CD14-positive monocyte (primary cell): ENCODE data around the gene MAP3K7. TPM values are rescaled to one million over a fixed set of nuclear protein-coding genes. Genes with fewer than 3 reads are reported as not detected.

Experiments
- DNase-seq, 3 donors: peaks; one replicate each; pipeline ENCODE4 v3.0.0-alpha.2; 2011 to 2022
- H2AFZ ChIP-seq: 2 replicates; pipeline ENCODE4 v1.6.0; 2012; ENCODE audit warnings: mild to moderate bottlenecking, low read depth, low read length, inconsistent platforms; ENCODE audit not compliant: insufficient read depth, poor library complexity, severe bottlenecking
- H3K27ac ChIP-seq, 2 donors: 1 replicate in 1 of 2; 2 replicates in 1 of 2; pipeline ENCODE4 v1.5.1; 2012 to 2013; ENCODE audit warnings: low read length in 2 of 2, control low read depth in 1 of 2, inconsistent platforms in 1 of 2, low read depth in 1 of 2, mild to moderate bottlenecking in 1 of 2
- H3K27me3 ChIP-seq, 2 donors: one replicate each; pipeline versions ENCODE4 v1.6.0 to v1.6.1; 2011 to 2013; ENCODE audit warnings: low read length in 2 of 2; ENCODE audit not compliant: control insufficient read depth in 2 of 2, insufficient read depth in 2 of 2
- H3K36me3 ChIP-seq, 2 donors: replicated peaks in 1 of 2; 1 replicate in 1 of 2; 2 replicates in 1 of 2; pipeline versions ENCODE4 v1.5.1 to v1.6.1; 2012 to 2013; ENCODE audit warnings: low read length in 2 of 2, control low read depth in 1 of 2, inconsistent platforms in 1 of 2, mild to moderate bottlenecking in 1 of 2; ENCODE audit not compliant: insufficient read depth in 2 of 2, control insufficient read depth in 1 of 2
- H3K4me1 ChIP-seq, 2 donors: 1 replicate in 1 of 2; 2 replicates in 1 of 2; pipeline versions ENCODE4 v1.5.1 to v1.6.1; 2012 to 2013; ENCODE audit warnings: low read length in 2 of 2, control low read depth in 1 of 2, inconsistent platforms in 1 of 2, mild to moderate bottlenecking in 1 of 2, moderate library complexity in 1 of 2; ENCODE audit not compliant: insufficient read depth in 2 of 2, control insufficient read depth in 1 of 2
- H3K4me2 ChIP-seq: replicated peaks from 2 replicates; pipeline ENCODE3; 2012; ENCODE audit warnings: low read length, moderate library complexity, mild to moderate bottlenecking; ENCODE audit not compliant: poor library complexity, severe bottlenecking; ENCODE audit errors: extremely low read depth
- H3K4me3 ChIP-seq, 3 experiments: fragments of 200-600 bp in 1 of 3; sonication (generic) in 1 of 3; replicated peaks in 1 of 3; 1 replicate in 2 of 3; 2 replicates in 1 of 3; pipeline ENCODE4 v1.5.1; 2011 to 2013; ENCODE audit warnings: low read length in 3 of 3, mild to moderate bottlenecking in 3 of 3, control low read depth in 2 of 3, low read depth in 2 of 3, inconsistent platforms in 1 of 3, moderate library complexity in 1 of 3
- H3K79me2 ChIP-seq: 2 replicates; pipeline ENCODE4 v1.6.0; 2012; ENCODE audit warnings: mild to moderate bottlenecking, control low read depth, inconsistent platforms, low read length, moderate library complexity; ENCODE audit not compliant: insufficient read depth
- H3K9ac ChIP-seq: 2 replicates; pipeline ENCODE4 v1.6.0; 2017; ENCODE audit warnings: low read length, mild to moderate bottlenecking; ENCODE audit not compliant: insufficient read depth, poor library complexity, severe bottlenecking
- H3K9me3 ChIP-seq, 2 donors: replicated peaks in 1 of 2; 1 replicate in 1 of 2; 2 replicates in 1 of 2; pipeline versions ENCODE4 v1.5.1 to v1.6.1; 2012 to 2013; ENCODE audit warnings: low read length in 2 of 2, control low read depth in 1 of 2; ENCODE audit not compliant: control insufficient read depth in 1 of 2, insufficient read depth in 1 of 2
- H4K20me1 ChIP-seq: 2 replicates; pipeline ENCODE4 v1.6.0; 2012; ENCODE audit warnings: mild to moderate bottlenecking, low read length, control low read depth, moderate library complexity; ENCODE audit not compliant: insufficient read depth
- H3K27ac Mint-ChIP-seq, 7 donors: one replicate each; pipeline ENCODE4 v1.8.0; 2020; ENCODE audit warnings: mild to moderate bottlenecking in 7 of 7, mixed read lengths in 7 of 7, moderate library complexity in 6 of 7, inconsistent platforms in 2 of 7
- H3K27me3 Mint-ChIP-seq, 3 donors: one replicate each; pipeline ENCODE4 v1.8.0; 2021 to 2022; ENCODE audit warnings: low read depth in 3 of 3, mild to moderate bottlenecking in 3 of 3, mixed read lengths in 3 of 3, moderate library complexity in 3 of 3, inconsistent platforms in 1 of 3
- H3K36me3 Mint-ChIP-seq, 2 donors: one replicate each; pipeline ENCODE4 v1.8.0; 2020; ENCODE audit warnings: mixed read lengths in 2 of 2, inconsistent platforms in 1 of 2, mild to moderate bottlenecking in 1 of 2
- H3K4me1 Mint-ChIP-seq: one replicate; pipeline ENCODE4 v1.8.0; 2020; ENCODE audit warnings: mild to moderate bottlenecking, mixed read lengths
- H3K4me3 Mint-ChIP-seq, 2 donors: one replicate each; pipeline ENCODE4 v1.8.0; 2020; ENCODE audit warnings: mild to moderate bottlenecking in 2 of 2, mixed read lengths in 2 of 2, moderate library complexity in 1 of 2
- H3K9me3 Mint-ChIP-seq, 7 donors: one replicate each; pipeline ENCODE4 v1.8.0; 2020 to 2022; ENCODE audit warnings: mixed read lengths in 7 of 7, mild to moderate bottlenecking in 6 of 7, moderate library complexity in 6 of 7, inconsistent platforms in 2 of 7
- CTCF ChIP-seq: fragments of 200-600 bp; IDR thresholded peaks from one replicate; pipeline ENCODE4 v1.8.0; 2022; ENCODE audit warnings: antibody characterized with exemption, mild to moderate bottlenecking
- WGBS: methylation state at CpG from one replicate; pipeline ENCODE4 v1.1.5; 2013; ENCODE audit warnings: missing lambda C conversion rate; ENCODE audit not compliant: insufficient coverage; 5-methylcytosine and 5-hydroxymethylcytosine counted together
- intact Hi-C, 2 donors: fragments of 100-400 bp; cut with micrococcal nuclease; formaldehyde crosslinking; loops; one replicate each; pipeline versions ENCODE4 v1.15.0 to v1.15.1; 2023
- polyA plus RNA-seq, 3 donors: library from polyadenylated mRNA; depleted of rRNA in 1 of 3; unstranded in 2 of 3; stranded (reverse) in 1 of 3; fragments of 300-500 nt in 2 of 3; fragments of >200 nt in 1 of 3; fragmentation: Illumina TruSeq in 2 of 3; gene quantifications; 1 replicate in 2 of 3; 2 replicates in 1 of 3; pipeline ENCODE4 v1.2.3, GENCODE V29; 2012 to 2021

The MAP3K7 gene
- polyA plus RNA-seq, 3 donors, result 12.4 to 20.0 (median 15.3) TPM

GRCh38 chr6:90544081-90544480 is 42.8 kb downstream of the MAP3K7 start:
- peaks cover 14% of the 10 kb centered on the region for H3K4me1 Mint-ChIP-seq
- H4K20me1 ChIP-seq, result no peaks in the 10 kb centered on the region
- H3K27ac ChIP-seq, result peak overlapping the region in 1 of 2 donors; percentile 27
- intact Hi-C loops, result no loop called here
- H3K36me3 ChIP-seq, result peaks cover 48 to 64% of the 10 kb centered on the region in 2 donors
- no peak overlapping the region for H2AFZ ChIP-seq
- no peaks in the 10 kb centered on the region for H3K9me3 Mint-ChIP-seq
- peaks cover 53% of the 10 kb centered on the region in 2 donors for H3K36me3 Mint-ChIP-seq
- no peaks in the 10 kb centered on the region for H3K27me3 Mint-ChIP-seq
- no peak overlapping the region for H3K9ac ChIP-seq
- peaks cover 11 to 15% of the 10 kb centered on the region in 2 donors for H3K4me1 ChIP-seq
- H3K79me2 ChIP-seq, result no peaks in the 10 kb centered on the region
- peak overlapping the region; percentile 30 for H3K4me2 ChIP-seq
- H3K4me3 ChIP-seq, result peak overlapping the region in 1 of 3 experiments; percentile 28
- TF ChIP-seq CTCF, result no peak
- H3K27ac Mint-ChIP-seq, result peak overlapping the region; percentile 73 to 91 (median 82)
- peak; percentile 19 to 28 (median 22) for DNase-seq
- no peaks in the 10 kb centered on the region for H3K27me3 ChIP-seq
- H3K4me3 Mint-ChIP-seq, result peak overlapping the region in 1 of 2 donors; percentile 16
- no peaks in the 10 kb centered on the region for H3K9me3 ChIP-seq

GRCh38 chr6:90541221-90541620 is 45.7 kb downstream of the MAP3K7 start:
- DNase-seq, result no peak
- Histone ChIP-seq H3K9me3 (no peaks in the 10 kb centered on the region), H3K27ac (no peak overlapping the region), H4K20me1 (no peaks in the 10 kb centered on the region), H3K79me2 (no peaks in the 10 kb centered on the region), H3K27me3 (no peaks in the 10 kb centered on the region), H3K36me3 (peaks cover 20 to 39% of the 10 kb centered on the region in 2 donors), H3K4me2 (no peak overlapping the region), H2AFZ (no peak overlapping the region), H3K4me1 (peaks cover 23 to 36% of the 10 kb centered on the region in 2 donors), H3K9ac (no peak overlapping the region), H3K4me3 (no peak overlapping the region)
- no peak for TF ChIP-seq CTCF
- Mint-ChIP-seq H3K27me3 (no peaks in the 10 kb centered on the region), H3K9me3 (no peaks in the 10 kb centered on the region), H3K36me3 (peaks cover 33 to 34% of the 10 kb centered on the region in 2 donors), H3K4me3 (no peak overlapping the region), H3K27ac (no peak overlapping the region), H3K4me1 (peaks cover 31% of the 10 kb centered on the region)
- intact Hi-C loops, result no loop called here
- WGBS, result 100% methylated on average over 1 of the region's 3 CpGs
